ENCODE measurements around the gene EFCAB12.

DNA sequence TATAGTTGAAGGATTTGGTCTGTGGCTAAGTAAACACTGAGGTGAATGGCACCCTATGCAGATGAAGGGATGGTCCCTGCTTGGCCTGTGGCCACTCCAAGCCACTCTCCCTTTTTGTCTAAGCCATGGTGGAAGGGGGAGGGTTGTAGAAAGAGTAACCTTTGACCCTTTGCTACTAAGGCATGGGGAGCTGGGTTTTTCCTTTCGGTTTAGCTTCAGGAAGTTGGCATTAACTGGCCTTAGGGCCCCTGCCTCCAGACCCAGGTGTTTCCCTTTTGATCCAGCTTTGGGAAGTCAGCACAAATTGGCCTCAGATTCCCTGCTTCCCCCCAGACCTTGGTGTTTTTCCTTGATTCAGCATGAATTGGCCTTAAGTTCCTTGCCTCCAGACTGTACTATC lies 49.5 kb downstream of the EFCAB12 start:
- TF ChIP-seq, protein P1, sequence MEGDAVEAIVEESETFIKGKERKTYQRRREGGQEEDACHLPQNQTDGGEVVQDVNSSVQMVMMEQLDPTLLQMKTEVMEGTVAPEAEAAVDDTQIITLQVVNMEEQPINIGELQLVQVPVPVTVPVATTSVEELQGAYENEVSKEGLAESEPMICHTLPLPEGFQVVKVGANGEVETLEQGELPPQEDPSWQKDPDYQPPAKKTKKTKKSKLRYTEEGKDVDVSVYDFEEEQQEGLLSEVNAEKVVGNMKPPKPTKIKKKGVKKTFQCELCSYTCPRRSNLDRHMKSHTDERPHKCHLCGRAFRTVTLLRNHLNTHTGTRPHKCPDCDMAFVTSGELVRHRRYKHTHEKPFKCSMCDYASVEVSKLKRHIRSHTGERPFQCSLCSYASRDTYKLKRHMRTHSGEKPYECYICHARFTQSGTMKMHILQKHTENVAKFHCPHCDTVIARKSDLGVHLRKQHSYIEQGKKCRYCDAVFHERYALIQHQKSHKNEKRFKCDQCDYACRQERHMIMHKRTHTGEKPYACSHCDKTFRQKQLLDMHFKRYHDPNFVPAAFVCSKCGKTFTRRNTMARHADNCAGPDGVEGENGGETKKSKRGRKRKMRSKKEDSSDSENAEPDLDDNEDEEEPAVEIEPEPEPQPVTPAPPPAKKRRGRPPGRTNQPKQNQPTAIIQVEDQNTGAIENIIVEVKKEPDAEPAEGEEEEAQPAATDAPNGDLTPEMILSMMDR (IDR thresholded peaks at IDR 0.05): no peak
- TF ChIP-seq POLR2A (IDR thresholded peaks at IDR 0.05): no peak
